IMR-90 (cell line): ENCODE measurements around the gene PLCH2. TPM values are rescaled to one million over a fixed set of nuclear protein-coding genes. Genes with fewer than 3 reads are reported as not detected.
"Not testable (repeated sequence)": the region's sequence is repeated elsewhere in the genome, so short reads cannot be mapped to it uniquely, and the experiment has no call there.

Experiments
- ATAC-seq: fragments of 200-7000 bp; cut with Tn5 transposase; 2 replicates; pipeline ENCODE4 v1.9.1; 2020; ENCODE audit warnings: low read depth, mild to moderate bottlenecking, moderate library complexity
- BruUV-seq: library from RNA; stranded (reverse); fragments of 400-500 nt; replicated peaks from 2 replicates; lab custom pipeline; 2021; lab: Mats Ljungman, UMichigan
- CTCF ChIA-PET: fragments of 300-600 bp; formaldehyde crosslinking; extraction: SDS; loops from one replicate; lab custom pipeline; 2021; ENCODE audit warnings: antibody characterized with exemption; lab: Yijun Ruan, JAX
- POLR2A ChIA-PET: fragments of 300-600 bp; sonication (Branson Sonifier 250); formaldehyde crosslinking; loops from one replicate; lab custom pipeline; 2022; ENCODE audit warnings: antibody characterized with exemption; ENCODE audit not compliant: unreplicated experiment; lab: Charles Lee
- DNase-seq: peaks from one replicate; pipeline ENCODE4 v3.0.0; 2013
- H2AFZ ChIP-seq: replicated peaks from 2 replicates; pipeline ENCODE3; 2013; ENCODE audit warnings: low read length, mild to moderate bottlenecking; ENCODE audit not compliant: poor library complexity
- H2AK5ac ChIP-seq: 2 replicates; pipeline ENCODE4 v1.6.1; 2013; ENCODE audit warnings: low read depth, low read length, inconsistent platforms
- H2AK9ac ChIP-seq: replicated peaks from 2 replicates; pipeline ENCODE3; 2013; ENCODE audit warnings: mild to moderate bottlenecking, low read depth, low read length, moderate library complexity; ENCODE audit not compliant: poor library complexity
- H2BK120ac ChIP-seq: 2 replicates; pipeline ENCODE4 v1.6.1; 2013; ENCODE audit warnings: low read depth, low read length, inconsistent platforms
- H2BK15ac ChIP-seq: 3 replicates; pipeline ENCODE4 v1.6.1; 2013; ENCODE audit warnings: low read depth, low read length, inconsistent platforms
- H2BK20ac ChIP-seq: 2 replicates; pipeline ENCODE4 v1.6.1; 2013; ENCODE audit warnings: low read depth, mild to moderate bottlenecking, inconsistent platforms, low read length, moderate library complexity
- H2BK5ac ChIP-seq: 2 replicates; pipeline ENCODE4 v1.6.1; 2013; ENCODE audit warnings: mild to moderate bottlenecking, low read depth, low read length, inconsistent platforms; ENCODE audit not compliant: poor library complexity, severe bottlenecking
- H3K14ac ChIP-seq: replicated peaks from 2 replicates; pipeline ENCODE4 v1.6.1; 2013; ENCODE audit warnings: low read depth, low read length, inconsistent platforms
- H3K18ac ChIP-seq: 2 replicates; pipeline ENCODE4 v1.6.1; 2013; ENCODE audit warnings: low read depth, low read length, control low read depth
- H3K23ac ChIP-seq: 2 replicates; pipeline ENCODE4 v1.6.1; 2013; ENCODE audit warnings: low read depth, low read length, inconsistent platforms
- H3K27ac ChIP-seq: 2 replicates; pipeline ENCODE4 v1.5.1; 2013; ENCODE audit warnings: mild to moderate bottlenecking, control low read depth, low read length; ENCODE audit not compliant: insufficient read depth
- H3K27me3 ChIP-seq: 2 replicates; pipeline ENCODE4 v1.6.1; 2013; ENCODE audit warnings: low read length; ENCODE audit not compliant: control insufficient read depth, insufficient read depth
- H3K36me3 ChIP-seq: 2 replicates; pipeline ENCODE4 v1.6.1; 2013; ENCODE audit warnings: low read length, mixed read lengths; ENCODE audit not compliant: control insufficient read depth, insufficient read depth
- H3K4ac ChIP-seq: 2 replicates; pipeline ENCODE4 v1.6.1; 2013; ENCODE audit warnings: low read depth, low read length, inconsistent platforms
- H3K4me1 ChIP-seq: 2 replicates; pipeline ENCODE4 v1.6.1; 2013; ENCODE audit warnings: low read length, mixed read lengths; ENCODE audit not compliant: control insufficient read depth, insufficient read depth
- H3K4me2 ChIP-seq: 2 replicates; pipeline ENCODE4 v1.6.1; 2013; ENCODE audit warnings: low read depth, mild to moderate bottlenecking, control low read depth, low read length, moderate library complexity
- H3K4me3 ChIP-seq: 2 replicates; pipeline ENCODE4 v1.5.1; 2013; ENCODE audit warnings: low read depth, mild to moderate bottlenecking, control low read depth, low read length, moderate library complexity; ENCODE audit not compliant: insufficient read depth
- H3K56ac ChIP-seq: 2 replicates; pipeline ENCODE4 v1.6.1; 2013; ENCODE audit warnings: low read length, inconsistent platforms; ENCODE audit not compliant: insufficient read depth; ENCODE audit errors: extremely low read depth
- H3K79me1 ChIP-seq, 2 experiments: 2 replicates each; pipeline ENCODE4 v1.6.1; 2013; ENCODE audit warnings: low read length in 2 of 2, inconsistent platforms in 1 of 2, low read depth in 1 of 2
- H3K9ac ChIP-seq: 2 replicates; pipeline ENCODE4 v1.6.1; 2013; ENCODE audit warnings: low read depth, low read length, control low read depth
- H3K9me1 ChIP-seq: 2 replicates; pipeline ENCODE4 v1.6.1; 2013; ENCODE audit warnings: low read length, inconsistent platforms; ENCODE audit not compliant: insufficient read depth
- H3K9me3 ChIP-seq: 2 replicates; pipeline ENCODE4 v1.6.1; 2013; ENCODE audit warnings: low read length; ENCODE audit not compliant: control insufficient read depth, insufficient read depth
- H4K20me1 ChIP-seq: 2 replicates; pipeline ENCODE4 v1.6.1; 2013; ENCODE audit warnings: low read length, inconsistent platforms; ENCODE audit not compliant: insufficient read depth
- H4K5ac ChIP-seq: 2 replicates; pipeline ENCODE4 v1.6.1; 2013; ENCODE audit warnings: mild to moderate bottlenecking, low read depth, low read length, control low read depth
- H4K8ac ChIP-seq, 2 experiments: 2 replicates each; pipeline ENCODE4 v1.6.1; 2013; ENCODE audit warnings: low read depth in 2 of 2, low read length in 2 of 2, control low read depth in 1 of 2, inconsistent platforms in 1 of 2
- H4K91ac ChIP-seq: 2 replicates; pipeline ENCODE4 v1.6.1; 2013; ENCODE audit warnings: low read depth, low read length, inconsistent platforms; ENCODE audit not compliant: insufficient read depth
- WGBS, 2 experiments: methylation state at CpG; one replicate each; pipeline versions ENCODE4 v1.1.5 to v1.1.7; 2013; ENCODE audit warnings: missing lambda C conversion rate in 2 of 2; ENCODE audit not compliant: insufficient read length in 1 of 2; ENCODE audit errors: extremely low coverage in 2 of 2; 5-methylcytosine and 5-hydroxymethylcytosine counted together
- dilution Hi-C: fragments of 300-500 bp; cut with HindIII; formaldehyde crosslinking; loops from one replicate; pipeline ENCODE4 v1.14.3; 2018; ENCODE audit warnings: low sequenced_read_pairs; ENCODE audit not compliant: unreplicated experiment
- in situ Hi-C: fragments of 300-500 bp; cut with MboI; formaldehyde crosslinking; loops from 3 replicates; pipeline ENCODE4 v1.14.3; 2019; ENCODE audit warnings: low sequenced_read_pairs, inconsistent platforms, mixed read lengths
- intact Hi-C: fragments of 100-400 bp; cut with micrococcal nuclease; formaldehyde crosslinking; loops from 2 replicates; pipeline ENCODE4 v1.10.0; 2022
- polyA plus RNA-seq, 3 experiments: library from polyadenylated mRNA; depleted of rRNA; stranded (reverse); fragments of >200 nt; gene quantifications; 2 replicates each; pipeline ENCODE4 v1.2.3, GENCODE V29; 2012; ENCODE audit warnings: low replicate concordance in 1 of 3
- total RNA-seq: library from RNA; depleted of rRNA; stranded (reverse); fragments of >200 nt; gene quantifications from 2 replicates; pipeline ENCODE4 v1.2.3, GENCODE V29; 2012

The PLCH2 gene
- total and polyA plus RNA-seq, 2 of the 4 experiments (the other 2 are of a cell fraction): 0.18 to 1.9 TPM

DNA sequence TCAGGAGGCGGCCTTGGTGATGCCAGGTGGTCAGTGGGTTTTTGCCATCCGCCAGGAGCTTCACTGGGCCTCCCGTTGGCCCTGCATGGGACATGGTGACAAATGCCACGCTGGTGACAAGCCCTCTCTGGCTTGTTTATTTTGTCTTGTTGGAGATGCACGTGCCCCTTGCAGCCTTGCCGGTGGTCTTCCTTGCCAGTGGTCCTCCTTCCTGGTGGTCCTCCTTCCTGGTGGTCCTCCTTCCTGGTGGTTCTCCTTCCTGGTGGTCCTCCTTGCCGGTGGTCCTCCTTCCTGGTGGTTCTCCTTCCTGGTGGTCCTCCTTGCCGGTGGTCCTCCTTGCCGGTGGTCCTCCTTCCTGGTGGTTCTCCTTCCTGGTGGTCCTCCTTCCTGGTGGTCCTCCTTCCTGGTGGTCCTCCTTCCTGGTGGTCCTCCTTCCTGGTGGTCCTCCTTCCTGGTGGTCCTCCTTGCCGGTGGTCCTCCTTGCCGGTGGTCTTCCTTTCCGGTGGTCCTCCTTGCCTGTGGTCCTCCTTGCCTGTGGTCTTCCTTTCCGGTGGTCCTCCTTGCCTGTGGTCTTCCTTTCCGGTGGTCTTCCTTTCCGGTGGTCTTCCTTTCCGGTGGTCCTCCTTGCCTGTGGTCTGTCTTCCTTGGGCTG, 16.9 kb upstream of the PLCH2 start:
- H4K8ac ChIP-seq, H4K5ac ChIP-seq, dilution Hi-C loops, H2BK120ac ChIP-seq, DNase-seq, H3K4me3 ChIP-seq, H3K36me3 ChIP-seq, H3K56ac ChIP-seq, H4K20me1 ChIP-seq, H3K9ac ChIP-seq, POLR2A ChIA-PET, H3K23ac ChIP-seq, H2AK5ac ChIP-seq, H3K9me1 ChIP-seq, BruUV-seq, H3K79me1 ChIP-seq, H3K18ac ChIP-seq, H3K4ac ChIP-seq, H3K9me3 ChIP-seq, ATAC-seq, H3K4me1 ChIP-seq, H2AK9ac ChIP-seq, H2AFZ ChIP-seq, in situ Hi-C loops, H3K27ac ChIP-seq, H2BK5ac ChIP-seq, H2BK20ac ChIP-seq, H3K14ac ChIP-seq, H4K91ac ChIP-seq, H2BK15ac ChIP-seq, H3K4me2 ChIP-seq: not testable (repeated sequence)
- H3K27me3 ChIP-seq: peaks cover 20% of the 10 kb centered on the region
- 43% methylated on average over 4 of the region's 16 CpGs; no CpG with 5 or more reads in 1 of the 2 experiments for WGBS, 2 experiments
- intact Hi-C loops: loop anchor here (1.0 kb wide), 1 partner anchor 87 kb away; no protein-coding TSS in a partner anchor
- CTCF ChIA-PET: interaction anchor here (0.7 kb wide), 1 partner anchor 843 kb away, joined by 3 read pairs; no protein-coding TSS in a partner anchor
